ENCODE measurements around the gene ATP6V1G3. TPM values are rescaled to one million over a fixed set of nuclear protein-coding genes. Genes with fewer than 3 reads are reported as not detected.
A peak's percentile ranks its signal among the peaks of the same experiment; 100 is the strongest.
"Not testable (repeated sequence)": the region's sequence is repeated elsewhere in the genome, so short reads cannot be mapped to it uniquely, and the experiment has no call there.

Gene ATP6V1G3, protein sequence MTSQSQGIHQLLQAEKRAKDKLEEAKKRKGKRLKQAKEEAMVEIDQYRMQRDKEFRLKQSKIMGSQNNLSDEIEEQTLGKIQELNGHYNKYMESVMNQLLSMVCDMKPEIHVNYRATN
- total RNA-seq (not detected), polyA plus RNA-seq (not detected)
- long read RNA-seq, donor 1, result 0 reads
- long read RNA-seq, donor 2, result 0 reads

DNA sequence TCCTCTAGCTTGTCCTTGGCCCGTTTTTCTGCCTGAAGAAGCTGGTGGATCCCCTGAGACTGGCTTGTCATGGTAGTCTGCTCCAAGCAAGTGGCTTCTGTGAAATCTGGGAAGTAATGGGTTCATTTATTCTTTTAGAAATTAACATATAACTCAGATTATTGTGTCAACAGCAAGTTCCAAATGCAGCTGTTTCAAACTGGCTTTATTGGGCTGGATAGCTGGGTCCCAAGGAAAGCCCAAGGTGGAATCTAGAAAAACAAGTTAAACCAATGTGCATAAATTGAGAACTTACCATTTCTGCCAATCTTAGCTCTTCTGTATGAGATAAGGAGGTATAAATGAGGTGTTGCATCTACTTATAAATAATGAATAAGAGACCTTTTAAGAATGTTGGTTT lies at the start of gene ATP6V1G3:
Gene ATP6V1G3, minus strand, starts transcription at position 101 of the 400 bp plus-strand sequence. Its CDS starts 30 bp downstream, at position 71.
- DNase-seq, result no peak
- peak within 1 kb of the TSS in 2 of 8 donors; percentile 16 to 52 for H3K27ac ChIP-seq
- peaks cover 0 to 83% (median 27%) of the 10 kb centered on the region in 6 donors for H3K4me1 ChIP-seq
- WGBS, 5 donors, result 57 to 76% (median 75%) methylated on average over 1 of the region's 1 CpG
- no peaks in the 10 kb centered on the region for H3K36me3 ChIP-seq
- TF ChIP-seq, protein P1, sequence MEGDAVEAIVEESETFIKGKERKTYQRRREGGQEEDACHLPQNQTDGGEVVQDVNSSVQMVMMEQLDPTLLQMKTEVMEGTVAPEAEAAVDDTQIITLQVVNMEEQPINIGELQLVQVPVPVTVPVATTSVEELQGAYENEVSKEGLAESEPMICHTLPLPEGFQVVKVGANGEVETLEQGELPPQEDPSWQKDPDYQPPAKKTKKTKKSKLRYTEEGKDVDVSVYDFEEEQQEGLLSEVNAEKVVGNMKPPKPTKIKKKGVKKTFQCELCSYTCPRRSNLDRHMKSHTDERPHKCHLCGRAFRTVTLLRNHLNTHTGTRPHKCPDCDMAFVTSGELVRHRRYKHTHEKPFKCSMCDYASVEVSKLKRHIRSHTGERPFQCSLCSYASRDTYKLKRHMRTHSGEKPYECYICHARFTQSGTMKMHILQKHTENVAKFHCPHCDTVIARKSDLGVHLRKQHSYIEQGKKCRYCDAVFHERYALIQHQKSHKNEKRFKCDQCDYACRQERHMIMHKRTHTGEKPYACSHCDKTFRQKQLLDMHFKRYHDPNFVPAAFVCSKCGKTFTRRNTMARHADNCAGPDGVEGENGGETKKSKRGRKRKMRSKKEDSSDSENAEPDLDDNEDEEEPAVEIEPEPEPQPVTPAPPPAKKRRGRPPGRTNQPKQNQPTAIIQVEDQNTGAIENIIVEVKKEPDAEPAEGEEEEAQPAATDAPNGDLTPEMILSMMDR (IDR thresholded peaks at IDR 0.05 in 8 of 11, conservative IDR thresholded peaks at IDR 0.05 in 3 of 11), result no peak
- TF ChIP-seq POLR2AphosphoS5 (IDR thresholded peaks at IDR 0.05) (no peak), POLR2A (IDR thresholded peaks at IDR 0.05) (no peak)
- H3K9me3 ChIP-seq, result peaks cover 0 to 5% (median 0%) of the 10 kb centered on the region in 8 donors
- no peak within 1 kb of the TSS for H3K4me3 ChIP-seq
- no peaks in the 10 kb centered on the region for H3K27me3 ChIP-seq (replicated peaks in 1 of 7)
- intact Hi-C loops (cut with DNase I; ENCODE audit: low total_unique reads), result loop anchor here (10.0 kb wide), 1 partner anchor 54 kb away; no protein-coding TSS in a partner anchor

DNA sequence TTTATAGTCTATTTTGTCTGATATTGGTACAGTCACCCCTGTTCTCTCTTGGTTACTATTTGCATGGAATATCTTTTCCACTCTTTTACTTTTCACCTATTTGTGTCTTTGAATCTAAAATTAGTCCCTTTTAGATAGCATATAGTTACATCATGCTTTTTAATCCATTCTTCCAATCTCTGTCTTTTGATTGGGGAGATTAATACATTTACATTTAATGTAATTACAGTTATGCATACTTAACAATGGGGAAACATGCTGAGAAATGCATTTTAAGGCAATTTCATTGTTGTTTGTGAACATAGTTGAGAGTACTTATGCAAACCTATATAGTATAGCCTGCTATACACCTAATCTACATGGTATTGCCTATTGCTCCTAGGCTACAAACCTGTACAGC lies 48.4 kb upstream of the ATP6V1G3 start:
- H3K36me3 ChIP-seq, result no peaks in the 10 kb centered on the region
- H3K27me3 ChIP-seq (replicated peaks in 1 of 7), result no peaks in the 10 kb centered on the region
- TF ChIP-seq POLR2A (IDR thresholded peaks at IDR 0.05) (no peak), POLR2AphosphoS5 (IDR thresholded peaks at IDR 0.05) (no peak)
- TF ChIP-seq, protein P1 (IDR thresholded peaks at IDR 0.05 in 8 of 11, conservative IDR thresholded peaks at IDR 0.05 in 3 of 11), result no peak
- no peak for DNase-seq
- intact Hi-C loops (cut with DNase I; ENCODE audit: low total_unique reads), result no loop called here
- no peak overlapping the region for H3K4me3 ChIP-seq
- no peaks in the 10 kb centered on the region for H3K4me1 ChIP-seq
- H3K27ac ChIP-seq, result no peak overlapping the region
- peaks cover 0 to 54% (median 44%) of the 10 kb centered on the region in 8 donors for H3K9me3 ChIP-seq

DNA sequence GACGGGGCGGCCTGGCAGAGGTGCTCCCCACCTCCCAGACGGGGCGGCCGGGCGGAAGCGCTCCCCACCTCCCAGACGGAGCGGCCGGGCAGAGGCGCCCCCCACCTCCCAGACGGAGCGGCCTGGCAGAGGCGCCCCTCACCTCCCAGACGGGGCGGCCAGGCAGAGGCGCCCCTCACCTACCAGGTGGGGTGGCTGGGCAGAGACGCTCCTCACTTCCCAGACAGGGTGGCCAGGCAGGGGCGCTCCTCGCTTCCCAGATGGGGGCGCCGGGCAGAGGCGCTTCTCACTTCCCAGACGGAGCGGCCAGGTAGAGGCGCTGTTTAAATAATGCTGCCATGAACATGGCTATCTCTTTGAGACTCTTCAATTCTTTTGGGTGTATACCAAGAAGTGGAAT lies 43.7 kb upstream of the ATP6V1G3 start:
- H3K4me3 ChIP-seq, result no peak overlapping the region
- WGBS, 5 donors, result 94 to 98% (median 96%) methylated on average over 26 of the region's 26 CpGs
- no peak overlapping the region for H3K27ac ChIP-seq
- H3K36me3 ChIP-seq, result no peaks in the 10 kb centered on the region
- no peak for DNase-seq
- TF ChIP-seq POLR2A (IDR thresholded peaks at IDR 0.05), result no peak
- intact Hi-C loops (cut with DNase I; ENCODE audit: low total_unique reads), result no loop called here
- no peaks in the 10 kb centered on the region for H3K4me1 ChIP-seq
- H3K27me3 ChIP-seq (replicated peaks in 1 of 7), result no peaks in the 10 kb centered on the region
- peaks cover 0 to 51% (median 36%) of the 10 kb centered on the region in 8 donors for H3K9me3 ChIP-seq

DNA sequence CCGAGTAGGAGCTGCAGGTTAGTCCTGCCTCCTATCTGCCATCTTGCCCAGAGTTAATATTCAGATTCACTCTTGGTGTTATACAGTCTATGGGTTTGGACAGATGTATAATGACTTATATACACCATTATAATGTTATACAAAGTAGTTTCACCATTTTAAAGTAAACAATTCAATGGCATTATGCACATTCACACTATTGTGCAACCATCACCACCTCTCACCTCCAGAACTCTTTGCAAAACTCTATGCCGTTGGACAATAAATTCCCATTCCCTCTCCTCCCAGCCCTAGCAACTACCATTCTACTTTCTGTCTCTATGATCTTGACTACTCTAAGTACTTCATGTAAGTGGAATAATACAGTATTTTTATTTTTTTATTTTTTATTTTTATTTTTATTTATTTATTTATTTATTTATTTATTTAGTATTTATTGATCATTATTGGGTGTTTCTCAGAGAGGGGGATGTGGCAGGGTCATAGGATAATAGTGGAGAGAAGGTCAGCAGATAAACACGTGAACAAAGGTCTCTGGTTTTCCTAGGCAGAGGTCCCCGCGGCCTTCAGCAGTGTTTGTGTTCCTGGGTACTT lies 42.8 kb upstream of the ATP6V1G3 start:
- DNase-seq; H3K36me3 ChIP-seq; intact Hi-C loops (cut with DNase I; ENCODE audit: low total_unique reads); H3K4me3 ChIP-seq; H3K4me1 ChIP-seq; H3K27ac ChIP-seq; H3K27me3 ChIP-seq (replicated peaks in 1 of 7): not testable (repeated sequence)
- H3K9me3 ChIP-seq, result peaks cover 0 to 44% (median 28%) of the 10 kb centered on the region in 8 donors
- 73 to 83% (median 78%) methylated on average over 5 of the region's 5 CpGs for WGBS, 5 donors

DNA sequence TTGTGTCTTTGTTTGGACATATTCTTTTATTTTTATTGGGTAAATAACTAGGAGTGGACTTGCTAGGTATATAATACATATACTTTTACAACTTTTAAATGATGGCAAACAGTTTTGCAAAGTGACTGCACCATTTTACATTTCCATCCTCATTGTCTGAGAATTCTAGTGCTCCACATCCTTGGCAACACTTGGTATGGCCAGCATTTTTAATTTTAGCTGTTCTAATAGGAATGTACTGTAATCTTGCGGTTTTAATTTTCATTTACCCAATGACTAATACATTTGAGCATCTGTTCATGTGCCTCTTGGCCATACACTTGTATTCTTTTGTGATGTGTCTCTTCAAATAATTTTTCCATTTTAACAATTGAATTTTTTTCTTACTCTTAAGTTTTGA lies 37.0 kb upstream of the ATP6V1G3 start:
- TF ChIP-seq POLR2AphosphoS5 (IDR thresholded peaks at IDR 0.05), result no peak
- TF ChIP-seq, protein P1 (IDR thresholded peaks at IDR 0.05 in 8 of 11, conservative IDR thresholded peaks at IDR 0.05 in 3 of 11), result no peak
- TF ChIP-seq POLR2A (IDR thresholded peaks at IDR 0.05), result no peak
- no peak overlapping the region for H3K4me3 ChIP-seq
- DNase-seq, result no peak
- no peaks in the 10 kb centered on the region for H3K36me3 ChIP-seq
- no peak overlapping the region for H3K27ac ChIP-seq
- intact Hi-C loops (cut with DNase I; ENCODE audit: low total_unique reads), result no loop called here
- no peaks in the 10 kb centered on the region for H3K27me3 ChIP-seq (replicated peaks in 1 of 7)
- peaks cover 0 to 21% (median 18%) of the 10 kb centered on the region in 8 donors for H3K9me3 ChIP-seq
- H3K4me1 ChIP-seq, result peaks cover 0 to 25% (median 9%) of the 10 kb centered on the region in 6 donors
- WGBS, 5 donors, result 93 to 100% (median 98%) methylated on average over 1 of the region's 1 CpG

All from spleen (tissue), 13 donors.